ENCODE measurements around the gene PKP1.

Gene PKP1

DNA sequence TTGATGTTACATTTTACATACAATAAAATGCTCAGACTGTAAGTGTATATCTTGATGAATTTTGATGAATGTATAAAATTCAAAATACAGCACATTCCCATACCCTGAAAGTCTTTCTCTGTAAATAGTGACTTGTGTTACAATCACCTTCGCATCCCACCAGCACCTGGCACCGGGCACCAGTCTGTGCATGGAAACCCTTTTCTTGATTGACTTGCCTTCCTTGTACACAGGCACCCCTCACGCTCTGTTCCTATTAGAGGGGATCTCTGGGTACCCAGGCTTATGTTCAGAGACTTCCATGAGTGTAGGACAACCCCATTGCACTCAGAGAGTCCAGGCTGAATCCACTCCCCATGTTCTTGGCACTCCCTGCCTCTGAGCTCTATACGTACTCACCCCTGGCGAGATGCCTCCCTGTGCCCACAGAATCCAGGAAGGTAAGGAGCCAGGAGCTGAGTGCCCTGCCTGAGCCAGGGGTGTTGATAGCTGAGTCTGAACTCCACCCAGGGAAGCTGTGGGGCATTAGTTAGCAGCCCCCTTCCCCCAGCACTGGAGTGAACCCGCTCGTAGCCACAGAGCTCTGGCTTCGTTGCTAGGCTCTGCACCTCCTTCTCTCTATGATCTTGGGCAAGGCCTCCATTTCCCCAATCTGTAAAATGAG lies 22.5 kb upstream of the PKP1 start:
- no peak overlapping the region for H3K4me3 ChIP-seq (ENCODE audit: low read length)
- TF ChIP-seq, protein P1, sequence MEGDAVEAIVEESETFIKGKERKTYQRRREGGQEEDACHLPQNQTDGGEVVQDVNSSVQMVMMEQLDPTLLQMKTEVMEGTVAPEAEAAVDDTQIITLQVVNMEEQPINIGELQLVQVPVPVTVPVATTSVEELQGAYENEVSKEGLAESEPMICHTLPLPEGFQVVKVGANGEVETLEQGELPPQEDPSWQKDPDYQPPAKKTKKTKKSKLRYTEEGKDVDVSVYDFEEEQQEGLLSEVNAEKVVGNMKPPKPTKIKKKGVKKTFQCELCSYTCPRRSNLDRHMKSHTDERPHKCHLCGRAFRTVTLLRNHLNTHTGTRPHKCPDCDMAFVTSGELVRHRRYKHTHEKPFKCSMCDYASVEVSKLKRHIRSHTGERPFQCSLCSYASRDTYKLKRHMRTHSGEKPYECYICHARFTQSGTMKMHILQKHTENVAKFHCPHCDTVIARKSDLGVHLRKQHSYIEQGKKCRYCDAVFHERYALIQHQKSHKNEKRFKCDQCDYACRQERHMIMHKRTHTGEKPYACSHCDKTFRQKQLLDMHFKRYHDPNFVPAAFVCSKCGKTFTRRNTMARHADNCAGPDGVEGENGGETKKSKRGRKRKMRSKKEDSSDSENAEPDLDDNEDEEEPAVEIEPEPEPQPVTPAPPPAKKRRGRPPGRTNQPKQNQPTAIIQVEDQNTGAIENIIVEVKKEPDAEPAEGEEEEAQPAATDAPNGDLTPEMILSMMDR (IDR thresholded peaks at IDR 0.05; ENCODE audit: insufficient read depth, low read depth, low read length, missing control alignments), result no peak
- DNase-seq (ENCODE audit: low read depth), result peak; percentile 58

DNA sequence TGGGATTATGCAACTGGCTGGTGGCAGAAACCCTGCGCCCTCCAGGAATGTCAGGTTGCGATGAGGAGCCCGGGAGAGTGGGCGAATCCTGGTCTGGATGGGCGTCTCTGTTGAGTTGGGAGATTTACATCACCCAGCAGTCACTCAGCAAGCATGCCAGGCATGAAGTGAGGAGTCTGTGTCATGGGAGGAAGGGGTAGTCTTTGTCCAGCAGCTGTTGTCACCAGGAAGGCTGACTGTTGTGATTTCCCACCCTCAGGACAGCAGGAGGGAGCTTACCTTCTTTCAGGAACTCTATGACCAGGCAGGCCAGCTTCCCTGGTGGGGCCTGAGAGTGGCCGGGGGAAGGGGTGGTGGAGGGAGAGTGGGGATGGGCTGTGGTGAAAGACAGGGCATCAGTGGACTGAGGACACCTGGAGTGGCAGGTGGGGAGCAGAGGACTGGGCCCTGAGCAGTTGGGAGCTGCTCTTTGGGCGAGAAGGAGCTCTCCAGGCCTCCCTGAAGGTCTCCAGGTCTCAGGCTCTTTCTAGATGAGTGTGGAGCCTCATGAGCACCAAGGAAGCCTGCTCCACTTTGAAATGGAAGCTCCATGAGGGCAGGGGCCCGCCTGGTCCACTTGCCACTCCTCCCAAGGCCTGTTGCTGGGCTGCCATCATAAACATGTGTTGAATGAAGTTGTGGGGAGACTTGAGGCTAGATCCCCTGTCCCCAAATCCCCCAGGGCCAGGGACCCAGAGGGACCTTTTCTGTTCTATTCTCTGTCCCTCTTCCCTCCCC lies 21.3 kb upstream of the PKP1 start:
- DNase-seq (ENCODE audit: low read depth), result peak; percentile 84
- TF ChIP-seq, protein P1 (IDR thresholded peaks at IDR 0.05; ENCODE audit: insufficient read depth, low read depth, low read length, missing control alignments), result no peak
- no peak overlapping the region for H3K4me3 ChIP-seq (ENCODE audit: low read length)

DNA sequence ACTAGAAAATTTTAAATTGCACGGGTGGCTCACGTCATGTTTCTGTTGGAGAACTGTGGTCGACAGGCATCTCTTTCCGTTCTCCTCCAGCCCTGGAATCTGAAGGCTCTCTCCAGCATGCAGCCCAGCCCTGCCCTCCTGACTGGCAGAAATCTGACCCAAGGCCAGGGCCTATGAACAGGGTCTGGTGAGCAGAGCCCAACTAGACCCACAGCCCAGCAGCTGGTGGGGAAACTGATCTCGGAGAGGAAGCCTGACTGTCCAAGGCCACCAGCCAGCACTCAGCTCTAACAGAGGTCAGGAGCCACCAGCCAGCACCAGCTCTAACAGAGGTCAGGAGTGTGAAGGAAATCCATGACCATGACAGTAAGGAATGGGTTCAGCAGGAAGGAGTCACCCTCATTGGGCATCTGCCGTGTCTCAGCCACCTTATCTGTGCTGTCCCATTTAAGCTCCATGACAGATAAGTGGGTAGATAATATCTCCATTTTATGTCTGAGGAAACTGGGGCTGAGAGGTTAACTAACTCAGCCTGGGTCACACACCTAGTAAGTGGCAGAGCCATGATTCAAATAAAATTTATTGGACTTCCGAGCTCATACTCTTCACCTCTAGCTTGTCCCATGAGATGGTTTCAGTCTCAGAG lies 20.2 kb upstream of the PKP1 start:
- no peak for DNase-seq (ENCODE audit: low read depth)
- TF ChIP-seq, protein P1 (IDR thresholded peaks at IDR 0.05; ENCODE audit: insufficient read depth, low read depth, low read length, missing control alignments), result no peak

DNA sequence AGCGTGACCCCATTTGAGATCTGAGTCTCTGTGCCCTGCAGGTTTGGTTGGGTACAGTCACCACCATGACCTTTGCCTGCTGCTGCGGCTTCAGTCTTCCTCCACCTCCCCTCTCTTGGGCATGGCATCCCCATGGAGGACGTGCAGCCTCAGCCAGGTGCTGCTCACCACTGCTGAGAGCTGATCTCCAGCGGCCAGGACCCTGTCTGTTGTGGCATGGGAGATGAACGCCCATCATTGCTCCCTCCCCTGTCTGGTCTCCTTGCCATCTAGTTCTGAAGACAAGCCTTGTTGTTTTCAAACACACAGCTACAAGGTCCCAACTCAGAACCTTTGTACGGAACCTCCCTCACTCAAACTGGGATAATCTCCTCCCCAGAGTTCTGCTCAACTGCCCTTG lies 19.2 kb upstream of the PKP1 start:
- H3K4me3 ChIP-seq (ENCODE audit: low read length), result no peak overlapping the region
- TF ChIP-seq, protein P1 (IDR thresholded peaks at IDR 0.05; ENCODE audit: insufficient read depth, low read depth, low read length, missing control alignments), result no peak
- no peak for DNase-seq (ENCODE audit: low read depth)

More for the DNA sequence above, 20.2 kb upstream of the PKP1 start:
- no peak overlapping the region for H3K4me3 ChIP-seq (ENCODE audit: low read length)

DNA sequence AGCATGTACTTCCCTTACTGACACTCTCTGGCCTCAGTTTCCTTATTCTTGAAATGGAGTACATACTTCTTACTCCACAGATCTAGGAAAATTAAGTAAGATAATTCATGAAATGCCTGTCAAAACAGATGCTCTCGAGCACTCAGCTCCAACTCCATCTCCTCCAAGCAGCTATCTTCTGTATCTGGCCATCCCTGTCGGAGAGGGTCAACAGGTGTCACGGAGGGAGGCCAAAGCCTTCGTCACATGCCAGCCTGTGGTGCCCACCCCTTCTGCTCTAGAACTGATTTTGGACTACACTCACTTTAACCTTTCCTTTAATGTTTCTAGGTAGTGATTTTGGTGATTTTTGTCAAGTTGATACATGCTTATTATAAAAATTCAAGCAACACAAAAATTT lies 18.8 kb upstream of the PKP1 start:
- TF ChIP-seq, protein P1 (IDR thresholded peaks at IDR 0.05; ENCODE audit: insufficient read depth, low read depth, low read length, missing control alignments), result no peak
- no peak for DNase-seq (ENCODE audit: low read depth)
- no peak overlapping the region for H3K4me3 ChIP-seq (ENCODE audit: low read length)

DNA sequence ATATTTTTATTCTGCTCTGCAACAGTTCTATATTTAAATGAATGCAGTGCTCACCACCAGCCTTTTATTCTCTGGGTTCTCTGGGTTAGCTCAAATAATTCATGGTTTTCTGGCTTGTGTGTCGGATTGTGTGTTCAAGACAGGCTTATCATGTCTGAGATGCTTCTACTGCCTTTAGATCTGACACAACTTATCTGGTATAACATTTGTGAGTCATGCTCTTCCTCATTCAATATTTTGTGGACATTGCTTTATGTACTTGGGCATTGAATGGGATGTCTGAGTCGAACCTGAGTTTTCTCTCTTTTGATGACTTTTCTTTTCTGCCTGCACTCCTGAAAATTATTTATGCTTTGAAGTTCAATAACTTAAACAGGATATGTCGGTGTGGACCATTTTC lies 17.6 kb upstream of the PKP1 start:
- H3K4me3 ChIP-seq (ENCODE audit: low read length), result no peak overlapping the region
- peak; percentile 70 for DNase-seq (ENCODE audit: low read depth)
- TF ChIP-seq, protein P1 (IDR thresholded peaks at IDR 0.05; ENCODE audit: insufficient read depth, low read depth, low read length, missing control alignments), result no peak

All from epithelial cell of esophagus (primary cell).